ENCODE data around the gene AP1B1.

The AP1B1 gene

GRCh38 chr22:29330291-29330690 lies 58.1 kb downstream of the AP1B1 start:
- no peak for DNase-seq

- no peak for DNase-seq
These were observed 58.8 kb downstream of the AP1B1 start for GRCh38 chr22:29329581-29329980.

GRCh38 chr22:29328566-29329500 lies 59.5 kb downstream of the AP1B1 start:
- DNase-seq, result no peak

GRCh38 chr22:29328055-29328454 lies 60.3 kb downstream of the AP1B1 start:
- DNase-seq, result no peak

DNA sequence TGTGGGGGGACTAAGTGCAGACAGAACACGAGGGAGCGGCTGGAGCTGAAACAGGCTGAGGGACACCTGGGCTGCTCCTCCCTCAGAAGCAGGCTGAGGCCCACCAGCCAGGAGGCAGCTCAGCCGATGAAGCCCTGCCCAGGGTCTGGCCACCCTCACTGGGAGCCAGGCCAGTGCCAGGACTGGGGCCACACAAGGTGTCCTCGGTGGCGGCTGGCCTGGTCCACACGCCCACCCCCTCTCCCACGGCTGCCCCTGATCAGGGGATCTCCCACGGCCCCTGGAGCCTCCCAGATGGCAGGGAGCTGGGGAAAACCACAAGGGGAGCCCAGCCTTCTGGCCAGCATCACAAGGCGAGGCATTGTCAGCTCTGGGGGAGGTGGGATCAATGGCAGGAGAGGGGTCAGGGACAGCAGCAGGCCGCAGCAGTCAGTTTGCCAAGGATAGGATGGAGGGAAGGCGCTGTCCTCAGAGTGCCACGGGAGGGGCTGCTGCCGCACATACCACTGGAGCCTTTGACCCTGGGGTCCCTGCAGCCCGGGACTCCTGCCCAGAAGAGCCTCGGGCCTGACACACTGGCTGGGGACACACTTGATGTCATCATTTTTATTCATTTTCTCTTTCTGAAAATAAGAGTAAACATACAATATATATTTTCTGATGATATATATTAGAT lies 61.1 kb downstream of the AP1B1 start:
- no peak for DNase-seq

- DNase-seq, result no peak
These were observed 61.9 kb downstream of the AP1B1 start for GRCh38 chr22:29326481-29326880.

- no peak for DNase-seq
These were observed 62.5 kb downstream of the AP1B1 start for GRCh38 chr22:29325785-29326315.

DNA sequence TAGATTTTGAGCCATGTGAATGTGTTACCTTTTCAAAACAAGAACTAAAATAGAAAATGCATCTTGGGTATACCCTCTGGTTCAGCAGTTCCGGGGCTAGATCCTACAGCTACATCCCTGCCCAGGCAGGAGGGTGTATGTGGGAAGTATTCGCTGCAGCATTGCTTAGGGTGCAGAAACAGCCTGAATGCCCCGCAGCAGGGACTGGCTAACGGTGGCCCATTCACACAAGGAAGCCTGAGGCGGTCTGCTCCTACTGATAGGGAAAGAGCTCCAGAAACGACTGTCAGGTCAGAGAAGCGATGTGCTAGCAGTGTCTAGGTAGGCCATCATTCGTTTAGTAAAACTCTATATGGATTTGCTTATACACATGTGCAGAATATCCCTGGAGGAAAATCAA lies 63.0 kb downstream of the AP1B1 start:
- DNase-seq, result no peak

DNA sequence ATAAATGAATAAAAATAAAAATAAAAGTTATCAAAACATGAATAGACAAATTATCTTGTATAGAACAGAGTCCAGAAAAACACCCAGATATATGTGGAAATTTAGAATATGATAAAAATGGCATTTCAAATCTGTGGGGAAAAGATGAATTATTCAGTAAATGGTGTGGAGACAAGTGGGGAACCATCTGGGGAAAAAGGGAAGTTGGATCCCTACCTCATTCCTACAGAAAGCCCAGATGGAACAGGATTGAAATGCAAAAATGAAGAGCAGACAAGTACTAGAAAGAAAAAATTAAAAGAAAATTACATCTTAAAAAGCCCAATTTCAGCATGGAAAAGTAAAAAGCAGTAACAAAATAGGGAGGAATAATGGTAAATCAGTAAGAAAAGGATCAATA lies 64.7 kb downstream of the AP1B1 start:
- DNase-seq, result no peak

DNA sequence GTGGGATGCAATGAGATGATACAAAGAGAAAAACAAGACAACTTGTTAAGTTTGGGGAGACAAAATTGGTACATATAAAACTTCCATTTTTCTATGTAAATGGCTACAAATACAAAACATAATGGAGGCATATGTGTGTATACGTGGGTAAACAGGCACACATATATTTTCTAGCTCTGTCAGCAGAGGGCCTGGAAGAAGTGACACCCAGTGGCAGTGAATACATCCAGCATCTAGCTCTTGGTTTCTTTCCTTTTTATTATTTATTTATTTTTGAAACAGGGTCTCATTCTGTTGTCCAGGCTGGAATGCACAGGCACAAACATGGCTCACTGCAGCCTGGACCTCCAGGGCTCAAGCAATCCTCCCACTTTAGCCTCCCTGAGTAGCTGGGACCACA lies 67.8 kb downstream of the AP1B1 start:
- no peak for DNase-seq

DNA sequence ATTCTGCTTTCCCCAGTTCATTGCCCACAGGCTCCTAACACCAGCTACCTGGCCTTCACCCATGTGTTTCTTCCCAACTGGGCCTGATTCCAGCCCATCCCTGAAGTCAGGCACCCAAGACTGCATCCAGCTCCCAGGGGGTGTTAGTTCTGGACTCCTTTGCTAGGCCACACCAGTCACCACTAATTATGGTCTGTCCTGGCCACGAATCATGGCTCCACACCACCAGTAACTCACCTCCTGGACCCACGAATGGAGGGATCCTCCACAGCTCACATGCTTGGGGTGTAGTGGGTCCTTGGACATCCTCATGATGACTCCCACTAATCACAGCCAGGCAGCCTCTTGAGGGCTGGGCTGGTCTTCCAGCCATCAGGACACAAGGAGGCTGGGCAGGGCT lies 69.3 kb downstream of the AP1B1 start:
- DNase-seq, result no peak

GRCh38 chr22:29317827-29318454 lies 70.4 kb downstream of the AP1B1 start:
- no peak for DNase-seq

DNA sequence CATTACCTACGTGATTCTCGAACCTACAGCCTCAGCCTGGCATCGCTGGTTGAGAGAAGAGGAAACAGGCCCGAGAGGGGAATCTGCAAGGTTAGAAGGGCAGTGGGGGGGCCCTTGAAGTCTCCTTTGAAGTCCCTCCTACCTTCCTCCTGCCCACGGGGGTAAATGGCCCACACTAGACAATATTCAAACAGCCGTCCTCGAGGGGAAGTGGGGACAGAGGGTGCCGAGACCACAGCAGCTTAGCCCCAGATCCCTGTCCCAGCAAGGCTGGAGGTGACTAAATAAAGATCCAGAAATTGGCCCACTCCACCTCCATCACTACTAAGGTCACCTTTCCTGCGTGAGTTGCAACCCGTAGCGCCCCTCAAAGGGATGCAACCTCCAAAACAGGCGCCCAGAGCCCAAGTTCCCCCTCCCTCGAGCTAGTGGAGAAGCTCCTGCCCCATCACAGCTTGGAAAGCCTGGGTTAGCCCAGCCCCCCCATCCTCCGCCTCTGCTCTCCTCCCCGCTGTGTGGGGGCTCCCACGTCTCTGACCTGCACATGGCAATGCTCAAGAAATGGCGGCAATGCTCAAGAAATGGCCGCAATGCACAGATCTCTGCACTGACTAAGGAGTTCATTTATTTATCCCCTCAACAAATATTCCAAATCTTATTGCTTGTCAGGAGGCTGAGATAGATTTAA lies 72.1 kb downstream of the AP1B1 start:
- DNase-seq, result no peak

- DNase-seq, result no peak
These were observed 72.9 kb downstream of the AP1B1 start, which contains the start of gene RASL10A for GRCh38 chr22:29315286-29316140. Gene RASL10A (minus strand): TSS chr22:29315697. CDS start chr22:29315246, 451 bp downstream.

DNA sequence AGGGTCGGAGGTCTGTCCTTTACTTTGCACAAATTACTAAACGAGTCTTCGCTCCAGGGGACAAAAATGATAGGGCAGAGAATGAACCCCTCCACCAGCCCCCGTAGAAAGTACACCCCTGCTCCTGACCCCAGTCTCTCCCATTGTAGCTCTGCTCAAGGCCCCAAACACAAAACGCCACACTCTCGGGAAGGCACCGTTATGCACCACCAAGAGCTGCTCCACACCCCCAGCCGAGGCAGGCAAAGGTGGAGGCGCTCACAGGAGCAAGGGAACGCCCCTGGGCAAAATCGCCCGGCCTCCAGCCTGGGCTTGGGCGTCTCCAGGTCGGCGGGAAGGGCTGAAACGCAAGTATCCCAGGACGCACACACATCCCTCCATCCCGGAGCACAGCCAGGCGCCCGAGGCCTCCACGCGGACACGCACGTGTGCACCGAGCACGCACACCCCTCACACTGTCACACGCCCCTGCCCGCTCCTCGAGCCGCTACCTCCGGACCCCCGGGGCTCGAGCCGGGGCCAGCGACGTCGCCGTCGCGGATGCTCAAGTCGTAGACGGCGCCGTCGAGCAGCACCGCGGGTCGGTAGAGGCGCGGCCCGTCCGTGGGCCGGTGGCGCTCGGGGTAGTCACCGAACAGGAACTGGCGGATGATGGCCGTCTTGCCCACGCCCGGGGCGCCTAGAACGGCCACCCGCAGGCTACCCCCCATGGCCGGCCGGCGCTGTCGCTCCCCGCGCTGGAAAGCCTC lies 73.7 kb downstream of the AP1B1 start:
- DNase-seq, result no peak

DNA sequence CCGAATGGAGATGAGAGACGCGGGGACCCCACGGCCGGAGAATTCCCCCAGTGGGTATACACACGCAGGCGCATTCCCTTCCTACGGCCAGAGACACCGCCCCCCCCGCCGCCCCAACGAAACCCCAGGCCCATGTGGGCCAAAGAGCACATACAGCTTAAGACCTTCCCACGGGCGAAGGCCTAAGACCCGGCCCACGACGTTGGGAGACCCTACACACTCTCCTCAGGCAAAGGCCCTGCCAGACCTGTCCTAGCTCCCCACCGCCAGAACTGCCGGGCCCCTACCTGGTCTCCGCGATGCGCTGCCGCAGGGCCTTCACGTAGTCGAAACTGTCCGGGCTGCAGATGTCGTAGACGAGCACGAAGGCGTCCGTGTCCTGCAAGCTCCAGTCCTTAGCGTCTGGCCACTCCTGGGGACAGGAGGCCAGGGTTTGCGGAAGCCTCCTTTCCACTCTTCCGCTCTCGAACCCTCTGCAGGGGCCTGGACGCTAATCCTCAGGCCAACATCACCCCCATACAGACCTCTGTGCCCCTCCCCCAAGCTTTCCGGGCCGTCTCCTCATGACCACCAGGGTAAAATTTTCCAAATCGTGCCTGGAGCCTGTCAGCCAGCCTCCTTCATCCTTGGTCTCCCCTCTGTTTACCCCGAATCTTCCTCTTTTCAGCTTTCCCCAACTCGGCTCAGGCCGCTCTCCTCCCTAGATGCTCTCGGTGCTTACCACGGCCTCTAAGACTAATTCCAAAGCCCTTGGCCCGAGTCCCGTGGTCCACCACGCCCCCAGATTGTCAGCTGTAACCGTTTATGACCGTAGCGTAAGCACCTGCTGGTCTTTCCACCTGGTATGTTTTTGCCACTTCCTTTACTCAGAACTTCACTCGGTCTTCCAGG lies 74.5 kb downstream of the AP1B1 start:
- no peak for DNase-seq

DNA sequence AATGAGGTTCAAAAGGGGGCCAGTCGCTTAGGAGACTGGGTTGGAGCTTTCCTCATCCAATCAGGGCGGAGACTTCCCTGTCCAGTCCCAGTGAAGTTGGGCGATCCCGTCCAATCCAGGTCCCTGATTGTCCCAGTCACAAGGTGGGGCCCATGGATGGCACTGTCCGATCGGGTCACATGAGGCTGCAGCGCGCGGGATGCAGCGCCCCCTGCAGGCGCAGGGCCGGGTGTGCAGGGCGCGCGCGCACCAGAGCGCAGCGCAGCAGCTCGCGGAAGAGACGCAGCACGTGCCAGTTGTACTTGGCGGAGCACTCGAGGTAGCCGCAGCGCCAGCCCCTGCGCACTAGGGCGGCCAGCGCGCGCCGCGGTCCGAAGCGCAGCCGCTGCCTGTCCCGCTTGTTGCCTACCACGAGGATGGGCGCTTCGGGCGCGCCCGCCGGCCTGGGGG lies 75.2 kb downstream of the AP1B1 start:
- DNase-seq, result no peak

DNA sequence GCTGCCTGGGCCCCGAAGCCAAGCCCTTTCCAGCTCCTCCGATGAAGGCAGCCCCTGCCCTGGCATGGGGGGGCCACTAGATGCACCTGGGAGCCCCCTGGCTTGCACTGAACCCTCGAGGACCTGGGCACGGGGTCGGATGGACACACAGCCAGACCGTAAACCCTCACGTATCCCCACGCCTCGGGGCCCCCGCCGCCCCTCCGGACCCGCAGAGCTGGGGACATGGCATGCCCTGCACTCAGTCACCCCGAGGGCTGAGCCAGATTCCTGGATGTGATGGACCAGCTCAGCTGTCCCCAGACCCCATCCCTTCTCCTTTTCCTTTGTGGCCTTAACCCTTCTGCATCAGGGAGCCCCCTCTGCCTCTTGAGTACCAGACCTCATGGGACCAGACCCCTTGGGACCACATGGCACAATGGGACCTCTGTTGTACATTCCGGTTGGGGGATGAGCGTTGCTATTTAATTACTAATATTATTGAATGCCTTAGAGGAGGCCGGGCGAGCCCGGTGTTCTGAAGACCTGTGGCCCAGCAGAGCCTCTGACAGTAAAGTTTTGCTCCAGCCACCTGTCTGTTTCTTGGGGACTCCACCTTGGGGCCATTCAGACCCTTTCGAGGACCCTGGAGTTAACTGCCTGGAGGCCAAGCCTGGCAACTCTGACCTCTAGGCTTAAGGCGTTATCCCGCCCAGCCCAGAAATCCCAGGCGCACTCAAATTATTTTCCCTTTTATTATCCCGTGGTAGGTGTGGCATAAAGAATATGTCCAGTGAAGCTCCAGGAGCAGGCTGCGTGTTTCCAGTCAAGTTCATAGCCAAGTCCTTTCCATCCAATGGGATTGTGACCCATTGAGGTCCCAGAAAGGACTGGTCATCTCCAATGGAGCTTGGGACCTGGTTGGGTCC lies 75.9 kb downstream of the AP1B1 start:
- DNase-seq, result no peak

Measured in NCI-H446 (cell line).